Liver (tissue), 9 donors: ENCODE data around the gene CDCA3. TPM values are rescaled to one million over a fixed set of nuclear protein-coding genes. Genes with fewer than 3 reads are reported as not detected.

Experiments
- DNase-seq: peaks from one replicate; pipeline ENCODE4 v3.0.0-alpha.2; 2017; ENCODE audit warnings: low spot score
- H3K27ac ChIP-seq, 2 donors: one replicate each; pipeline ENCODE4 v1.7.0; 2013; ENCODE audit warnings: inconsistent platforms in 2 of 2, low read length in 2 of 2, control low read depth in 1 of 2, low read depth in 1 of 2, mild to moderate bottlenecking in 1 of 2
- H3K27me3 ChIP-seq, 4 donors: one replicate each; pipeline versions ENCODE4 v1.6.1 to v1.7.0; 2013; ENCODE audit warnings: low read length in 3 of 4, inconsistent platforms in 1 of 4, mild to moderate bottlenecking in 1 of 4, moderate library complexity in 1 of 4; ENCODE audit not compliant: control insufficient read depth in 4 of 4, insufficient read depth in 4 of 4
- H3K36me3 ChIP-seq, 4 donors: one replicate each; pipeline versions ENCODE4 v1.6.1 to v1.7.0; 2013; ENCODE audit warnings: low read length in 3 of 4, mild to moderate bottlenecking in 3 of 4, low read depth in 1 of 4, moderate library complexity in 1 of 4; ENCODE audit not compliant: control insufficient read depth in 4 of 4, insufficient read depth in 3 of 4
- H3K4me1 ChIP-seq, 4 donors: one replicate each; pipeline versions ENCODE4 v1.6.1 to v1.7.0; 2013; ENCODE audit warnings: low read length in 3 of 4, mild to moderate bottlenecking in 3 of 4, moderate library complexity in 1 of 4; ENCODE audit not compliant: control insufficient read depth in 4 of 4, insufficient read depth in 4 of 4
- H3K4me3 ChIP-seq, 3 donors: one replicate each; pipeline versions ENCODE4 v1.6.1 to v1.7.0; 2013; ENCODE audit warnings: low read length in 3 of 3, control low read depth in 1 of 3, low read depth in 1 of 3, mild to moderate bottlenecking in 1 of 3
- H3K9ac ChIP-seq, 2 donors: one replicate each; pipeline ENCODE4 v1.7.0; 2013; ENCODE audit warnings: low read length in 2 of 2, mild to moderate bottlenecking in 2 of 2, moderate library complexity in 2 of 2, control low read depth in 1 of 2, low read depth in 1 of 2
- H3K9me3 ChIP-seq, 4 donors: one replicate each; pipeline versions ENCODE4 v1.6.1 to v1.7.0; 2013; ENCODE audit warnings: low read length in 3 of 4; ENCODE audit not compliant: control insufficient read depth in 4 of 4
- EGR1 ChIP-seq, 2 donors: IDR thresholded peaks; 2 replicates each; pipeline ENCODE4 v1.6.1; 2016 to 2018; ENCODE audit warnings: antibody characterized with exemption in 2 of 2, low read depth in 2 of 2
- FOXA1 ChIP-seq: IDR thresholded peaks from 2 replicates; pipeline ENCODE4 v1.6.1; 2016; ENCODE audit warnings: antibody characterized with exemption
- FOXA2 ChIP-seq: IDR thresholded peaks from 2 replicates; pipeline ENCODE4 v1.6.1; 2016; ENCODE audit warnings: antibody characterized with exemption
- GABPA ChIP-seq, 2 donors: IDR thresholded peaks in 1 of 2; conservative IDR thresholded peaks in 1 of 2; 2 replicates each; pipeline ENCODE4 v1.6.1; 2016; ENCODE audit warnings: antibody characterized with exemption in 2 of 2, mild to moderate bottlenecking in 1 of 2, moderate library complexity in 1 of 2
- HNF4A ChIP-seq, 2 donors: conservative IDR thresholded peaks; 2 replicates each; pipeline ENCODE4 v1.6.1; 2016; ENCODE audit warnings: antibody characterized with exemption in 2 of 2, mild to moderate bottlenecking in 2 of 2
- HNF4G ChIP-seq: IDR thresholded peaks from 2 replicates; pipeline ENCODE4 v1.6.1; 2016; ENCODE audit warnings: antibody characterized with exemption
- JUND ChIP-seq, 2 donors: IDR thresholded peaks; 2 replicates each; pipeline ENCODE4 v1.6.1; 2016; ENCODE audit warnings: antibody characterized with exemption in 2 of 2
- NR2F2 ChIP-seq: IDR thresholded peaks from 2 replicates; pipeline ENCODE4 v1.6.1; 2016; ENCODE audit warnings: antibody characterized with exemption
- RAD21 ChIP-seq, 2 donors: IDR thresholded peaks; 2 replicates each; pipeline ENCODE4 v1.6.1; 2016; ENCODE audit warnings: antibody characterized with exemption in 2 of 2, mild to moderate bottlenecking in 2 of 2
- RXRA ChIP-seq, 2 donors: IDR thresholded peaks; 2 replicates each; pipeline ENCODE4 v1.6.1; 2017 to 2018; ENCODE audit warnings: antibody characterized with exemption in 2 of 2, mild to moderate bottlenecking in 1 of 2
- SP1 ChIP-seq: IDR thresholded peaks from 2 replicates; pipeline ENCODE4 v1.6.1; 2018; ENCODE audit warnings: antibody characterized with exemption, mild to moderate bottlenecking
- TAF1 ChIP-seq: conservative IDR thresholded peaks from 2 replicates; pipeline ENCODE4 v1.6.1; 2016; ENCODE audit warnings: antibody characterized with exemption, mild to moderate bottlenecking
- YY1 ChIP-seq: IDR thresholded peaks from 2 replicates; pipeline ENCODE4 v1.6.1; 2016; ENCODE audit warnings: antibody characterized with exemption, mild to moderate bottlenecking
- WGBS: extraction: QIAGEN DNeasy Blood & Tissue Kit; methylation state at CpG from one replicate; pipeline ENCODE4 v1.1.7; 2013; 5-methylcytosine and 5-hydroxymethylcytosine counted together
- polyA plus RNA-seq, 2 donors: library from polyadenylated mRNA; stranded (reverse) in 1 of 2; unstranded in 1 of 2; fragments of 200-250 nt in 1 of 2; fragments of >200 nt in 1 of 2; fragmentation: Nextera tagmentation in 1 of 2; extraction: Ambion mirVana in 1 of 2; gene quantifications; one replicate each; pipeline versions ENCODE4 v1.2.1 to v1.2.3, GENCODE V29; 2013 to 2015
- total RNA-seq, 2 donors: library from RNA; depleted of rRNA; stranded (reverse); fragments of >200 nt; gene quantifications; one replicate each; pipeline ENCODE4 v1.2.3, GENCODE V29; 2014
- TF ChIP-seq, protein P1 (sequence below): IDR thresholded peaks from 2 replicates; pipeline ENCODE4 v1.6.1; 2016; ENCODE audit warnings: antibody characterized with exemption, mild to moderate bottlenecking
- TF ChIP-seq, protein P2 (sequence below): IDR thresholded peaks from 2 replicates; pipeline ENCODE4 v1.6.1; 2016; ENCODE audit warnings: antibody characterized with exemption
- TF ChIP-seq, protein P3 (sequence below): IDR thresholded peaks from 2 replicates; pipeline ENCODE4 v1.6.1; 2016; ENCODE audit warnings: antibody characterized with exemption
- TF ChIP-seq, protein P4 (sequence below): IDR thresholded peaks from 2 replicates; pipeline ENCODE4 v1.6.1; 2016; ENCODE audit warnings: antibody characterized with exemption
- TF ChIP-seq, protein P5 (sequence below): fragments of 150-350 bp; IDR thresholded peaks from 2 replicates; pipeline ENCODE4 v1.5.1; 2017; ENCODE audit warnings: improper control_type of control experiment, low read depth, low read length; ENCODE audit not compliant: missing input control
- donor health status: healthy.
- donor health status: healthy.
- donor health status: healthy.
- donor health status: healthy.
- donor health status: healthy.

Gene CDCA3
- total and polyA plus RNA-seq, 4 donors = 0.25 to 26.0 (median 2.6) TPM

DNA sequence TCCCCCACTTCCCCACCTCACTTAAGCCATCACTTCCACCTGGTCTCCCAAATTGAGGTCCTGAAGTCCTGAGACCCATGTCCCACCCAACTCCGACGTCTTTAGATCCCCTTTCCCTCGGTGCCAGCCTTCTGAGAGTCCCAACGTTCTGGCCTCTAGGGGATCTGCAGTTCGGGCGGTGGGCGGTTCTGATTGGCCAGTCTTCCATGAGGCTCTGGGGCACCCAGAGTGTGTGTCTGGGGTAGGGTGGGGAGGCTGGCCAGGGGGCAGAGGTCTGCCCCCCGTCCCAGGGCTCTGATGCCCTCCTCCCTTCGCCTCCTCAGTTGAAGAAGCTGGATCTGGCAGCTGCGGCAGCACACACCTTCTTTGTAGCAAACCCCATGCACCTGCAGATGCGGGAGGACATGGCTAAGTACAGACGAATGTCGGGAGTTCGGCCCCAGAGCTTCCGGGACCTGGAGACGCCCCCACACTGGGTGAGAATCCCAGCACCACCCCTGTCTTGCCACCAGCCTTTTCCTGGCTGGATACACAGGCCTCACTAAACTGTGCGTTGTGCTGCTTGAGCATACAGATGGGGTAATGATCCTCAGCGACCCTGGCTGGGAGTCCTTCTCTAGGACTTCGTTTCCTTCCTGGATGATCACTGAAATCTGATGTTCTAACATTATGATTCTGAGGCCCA is 21.4 kb downstream of the CDCA3 start (continued):
- TF ChIP-seq GABPA (IDR thresholded peaks at IDR 0.05 in 1 of 2, conservative IDR thresholded peaks at IDR 0.05 in 1 of 2) = no peak
- TF ChIP-seq, protein P1, sequence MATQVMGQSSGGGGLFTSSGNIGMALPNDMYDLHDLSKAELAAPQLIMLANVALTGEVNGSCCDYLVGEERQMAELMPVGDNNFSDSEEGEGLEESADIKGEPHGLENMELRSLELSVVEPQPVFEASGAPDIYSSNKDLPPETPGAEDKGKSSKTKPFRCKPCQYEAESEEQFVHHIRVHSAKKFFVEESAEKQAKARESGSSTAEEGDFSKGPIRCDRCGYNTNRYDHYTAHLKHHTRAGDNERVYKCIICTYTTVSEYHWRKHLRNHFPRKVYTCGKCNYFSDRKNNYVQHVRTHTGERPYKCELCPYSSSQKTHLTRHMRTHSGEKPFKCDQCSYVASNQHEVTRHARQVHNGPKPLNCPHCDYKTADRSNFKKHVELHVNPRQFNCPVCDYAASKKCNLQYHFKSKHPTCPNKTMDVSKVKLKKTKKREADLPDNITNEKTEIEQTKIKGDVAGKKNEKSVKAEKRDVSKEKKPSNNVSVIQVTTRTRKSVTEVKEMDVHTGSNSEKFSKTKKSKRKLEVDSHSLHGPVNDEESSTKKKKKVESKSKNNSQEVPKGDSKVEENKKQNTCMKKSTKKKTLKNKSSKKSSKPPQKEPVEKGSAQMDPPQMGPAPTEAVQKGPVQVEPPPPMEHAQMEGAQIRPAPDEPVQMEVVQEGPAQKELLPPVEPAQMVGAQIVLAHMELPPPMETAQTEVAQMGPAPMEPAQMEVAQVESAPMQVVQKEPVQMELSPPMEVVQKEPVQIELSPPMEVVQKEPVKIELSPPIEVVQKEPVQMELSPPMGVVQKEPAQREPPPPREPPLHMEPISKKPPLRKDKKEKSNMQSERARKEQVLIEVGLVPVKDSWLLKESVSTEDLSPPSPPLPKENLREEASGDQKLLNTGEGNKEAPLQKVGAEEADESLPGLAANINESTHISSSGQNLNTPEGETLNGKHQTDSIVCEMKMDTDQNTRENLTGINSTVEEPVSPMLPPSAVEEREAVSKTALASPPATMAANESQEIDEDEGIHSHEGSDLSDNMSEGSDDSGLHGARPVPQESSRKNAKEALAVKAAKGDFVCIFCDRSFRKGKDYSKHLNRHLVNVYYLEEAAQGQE = no peak
- no peak for TF ChIP-seq HNF4A (conservative IDR thresholded peaks at IDR 0.05)

DNA sequence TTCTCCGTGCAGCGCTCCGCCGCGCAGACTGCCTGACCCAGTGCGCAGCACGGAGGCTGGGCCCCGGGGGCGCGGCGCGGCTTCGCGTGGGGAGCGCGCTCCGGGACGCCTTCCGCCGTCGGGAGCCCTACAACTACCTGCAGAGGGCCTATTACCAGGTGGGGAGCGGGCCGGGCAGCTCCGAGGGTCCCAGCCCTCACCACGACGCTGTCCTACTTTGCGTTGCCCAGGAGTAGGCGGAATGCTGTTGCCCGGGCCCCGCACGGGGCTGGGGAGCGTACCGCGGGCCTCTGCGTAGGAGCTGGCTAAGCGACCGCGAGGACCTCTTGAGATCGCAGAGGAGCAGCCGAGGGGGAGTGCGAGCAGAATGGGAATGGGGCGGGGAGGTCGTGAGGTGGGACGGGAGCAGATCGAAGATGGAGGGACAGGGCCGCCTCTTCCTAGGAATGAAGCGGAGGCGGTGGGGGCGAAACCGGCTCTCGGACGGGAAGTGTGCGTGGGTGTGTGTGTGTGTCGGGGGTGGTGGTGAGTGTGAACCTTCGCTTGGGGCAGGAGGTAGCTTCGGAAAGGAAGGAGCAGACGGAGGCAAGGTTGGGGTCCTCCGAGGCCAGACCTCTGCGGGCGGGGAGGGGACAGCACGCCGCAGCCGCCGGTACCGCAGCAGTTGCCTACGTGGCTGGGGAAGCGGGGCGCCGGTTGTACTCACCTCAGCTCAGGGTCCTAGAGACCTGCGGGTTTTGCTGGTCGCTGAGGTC is 22.1 kb downstream of the CDCA3 start:
- H3K27ac ChIP-seq = no peak overlapping the region
- H3K36me3 ChIP-seq = no peaks in the 10 kb centered on the region
- H3K4me3 ChIP-seq = peak overlapping the region in 2 of 3 donors; percentile 53 to 62
- 6% methylated on average over 71 of the region's 71 CpGs for WGBS
- H3K27me3 ChIP-seq = peaks cover 0 to 2% (median 0%) of the 10 kb centered on the region in 4 donors
- H3K4me1 ChIP-seq = peaks cover 5 to 18% (median 12%) of the 10 kb centered on the region in 4 donors
- no peaks in the 10 kb centered on the region for H3K9me3 ChIP-seq
- no peak for DNase-seq
- no peak overlapping the region for H3K9ac ChIP-seq
- TF ChIP-seq HNF4G = no peak
- no peak for TF ChIP-seq RXRA (IDR thresholded peaks at IDR 0.05)
- no peak for TF ChIP-seq JUND (IDR thresholded peaks at IDR 0.05)
- no peak for TF ChIP-seq SP1
- TF ChIP-seq GABPA (IDR thresholded peaks at IDR 0.05 in 1 of 2, conservative IDR thresholded peaks at IDR 0.05 in 1 of 2) = no peak
- TF ChIP-seq, protein P2, sequence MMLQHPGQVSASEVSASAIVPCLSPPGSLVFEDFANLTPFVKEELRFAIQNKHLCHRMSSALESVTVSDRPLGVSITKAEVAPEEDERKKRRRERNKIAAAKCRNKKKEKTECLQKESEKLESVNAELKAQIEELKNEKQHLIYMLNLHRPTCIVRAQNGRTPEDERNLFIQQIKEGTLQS = no peak

DNA sequence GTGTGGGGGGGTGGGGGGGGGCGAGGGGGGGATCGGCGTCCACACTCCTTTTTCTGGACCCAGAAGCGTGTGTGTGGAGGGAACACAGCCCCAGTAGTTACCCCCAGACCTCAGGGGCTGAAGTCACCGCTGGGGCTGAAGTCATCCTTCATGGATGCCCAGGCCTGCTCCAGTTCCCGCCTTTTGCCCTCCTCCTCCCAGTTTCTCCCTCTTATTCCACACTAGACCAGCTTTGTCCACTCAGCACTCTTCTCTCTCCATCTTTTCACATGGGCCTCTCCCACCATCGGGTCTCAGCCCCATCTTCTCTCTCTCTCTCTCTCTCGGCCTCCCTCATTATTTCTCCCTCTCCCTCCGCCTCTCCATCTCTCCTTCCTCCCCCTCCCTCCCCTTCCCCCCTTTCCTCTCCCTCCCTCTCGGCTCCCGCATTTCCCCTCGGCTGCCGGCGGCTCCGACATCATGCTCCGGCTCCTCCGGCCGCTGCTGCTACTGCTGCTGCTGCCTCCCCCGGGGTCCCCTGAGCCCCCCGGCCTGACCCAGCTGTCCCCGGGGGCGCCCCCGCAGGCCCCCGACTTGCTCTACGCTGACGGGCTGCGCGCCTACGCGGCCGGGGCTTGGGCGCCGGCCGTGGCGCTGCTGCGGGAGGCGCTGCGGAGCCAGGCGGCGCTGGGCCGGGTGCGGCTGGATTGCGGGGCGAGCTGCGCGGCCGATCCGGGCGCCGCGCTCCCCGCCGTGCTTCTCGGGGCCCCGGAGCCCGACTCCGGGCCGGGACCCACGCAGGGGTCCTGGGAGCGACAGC is 22.9 kb downstream of the CDCA3 start, which contains the start of gene P3H3:
Gene P3H3, plus strand, starts transcription at position 426 of the 799 bp plus-strand sequence. Its CDS starts 34 bp downstream, at position 460.
- peaks cover 5 to 18% (median 12%) of the 10 kb centered on the region in 4 donors for H3K4me1 ChIP-seq
- H3K27me3 ChIP-seq = peaks cover 0 to 2% (median 0%) of the 10 kb centered on the region in 4 donors
- H3K36me3 ChIP-seq = no peaks in the 10 kb centered on the region
- H3K27ac ChIP-seq = no peak within 1 kb of the TSS
- no peak for DNase-seq
- WGBS = 2% methylated on average over 60 of the region's 60 CpGs
- H3K9ac ChIP-seq = no peak within 1 kb of the TSS
- H3K4me3 ChIP-seq = peak within 1 kb of the TSS in 2 of 3 donors; percentile 53 to 62
- H3K9me3 ChIP-seq = no peaks in the 10 kb centered on the region
- TF ChIP-seq RXRA (IDR thresholded peaks at IDR 0.05) (no peak), FOXA2 (no peak), NR2F2 (no peak), YY1 (no peak), EGR1 (IDR thresholded peaks at IDR 0.05; ENCODE audit: low read depth in 2 of 2) (no peak), GABPA (IDR thresholded peaks at IDR 0.05 in 1 of 2, conservative IDR thresholded peaks at IDR 0.05 in 1 of 2) (no peak), JUND (IDR thresholded peaks at IDR 0.05) (no peak), TAF1 (no peak), HNF4G (no peak), FOXA1 (no peak), SP1 (no peak), RAD21 (IDR thresholded peaks at IDR 0.05) (no peak)
- TF ChIP-seq, protein P3, sequence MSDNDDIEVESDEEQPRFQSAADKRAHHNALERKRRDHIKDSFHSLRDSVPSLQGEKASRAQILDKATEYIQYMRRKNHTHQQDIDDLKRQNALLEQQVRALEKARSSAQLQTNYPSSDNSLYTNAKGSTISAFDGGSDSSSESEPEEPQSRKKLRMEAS = no peak
- TF ChIP-seq, protein P4, sequence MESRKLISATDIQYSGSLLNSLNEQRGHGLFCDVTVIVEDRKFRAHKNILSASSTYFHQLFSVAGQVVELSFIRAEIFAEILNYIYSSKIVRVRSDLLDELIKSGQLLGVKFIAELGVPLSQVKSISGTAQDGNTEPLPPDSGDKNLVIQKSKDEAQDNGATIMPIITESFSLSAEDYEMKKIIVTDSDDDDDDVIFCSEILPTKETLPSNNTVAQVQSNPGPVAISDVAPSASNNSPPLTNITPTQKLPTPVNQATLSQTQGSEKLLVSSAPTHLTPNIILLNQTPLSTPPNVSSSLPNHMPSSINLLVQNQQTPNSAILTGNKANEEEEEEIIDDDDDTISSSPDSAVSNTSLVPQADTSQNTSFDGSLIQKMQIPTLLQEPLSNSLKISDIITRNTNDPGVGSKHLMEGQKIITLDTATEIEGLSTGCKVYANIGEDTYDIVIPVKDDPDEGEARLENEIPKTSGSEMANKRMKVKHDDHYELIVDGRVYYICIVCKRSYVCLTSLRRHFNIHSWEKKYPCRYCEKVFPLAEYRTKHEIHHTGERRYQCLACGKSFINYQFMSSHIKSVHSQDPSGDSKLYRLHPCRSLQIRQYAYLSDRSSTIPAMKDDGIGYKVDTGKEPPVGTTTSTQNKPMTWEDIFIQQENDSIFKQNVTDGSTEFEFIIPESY = no peak
- TF ChIP-seq, protein P2 = no peak
- TF ChIP-seq, protein P5, sequence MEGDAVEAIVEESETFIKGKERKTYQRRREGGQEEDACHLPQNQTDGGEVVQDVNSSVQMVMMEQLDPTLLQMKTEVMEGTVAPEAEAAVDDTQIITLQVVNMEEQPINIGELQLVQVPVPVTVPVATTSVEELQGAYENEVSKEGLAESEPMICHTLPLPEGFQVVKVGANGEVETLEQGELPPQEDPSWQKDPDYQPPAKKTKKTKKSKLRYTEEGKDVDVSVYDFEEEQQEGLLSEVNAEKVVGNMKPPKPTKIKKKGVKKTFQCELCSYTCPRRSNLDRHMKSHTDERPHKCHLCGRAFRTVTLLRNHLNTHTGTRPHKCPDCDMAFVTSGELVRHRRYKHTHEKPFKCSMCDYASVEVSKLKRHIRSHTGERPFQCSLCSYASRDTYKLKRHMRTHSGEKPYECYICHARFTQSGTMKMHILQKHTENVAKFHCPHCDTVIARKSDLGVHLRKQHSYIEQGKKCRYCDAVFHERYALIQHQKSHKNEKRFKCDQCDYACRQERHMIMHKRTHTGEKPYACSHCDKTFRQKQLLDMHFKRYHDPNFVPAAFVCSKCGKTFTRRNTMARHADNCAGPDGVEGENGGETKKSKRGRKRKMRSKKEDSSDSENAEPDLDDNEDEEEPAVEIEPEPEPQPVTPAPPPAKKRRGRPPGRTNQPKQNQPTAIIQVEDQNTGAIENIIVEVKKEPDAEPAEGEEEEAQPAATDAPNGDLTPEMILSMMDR = no peak
